PC-9 (cell line): ENCODE results near the gene PLA2G3.
A peak's percentile ranks its signal among the peaks of the same experiment; 100 is the strongest.

Experiments used
- EZH2 ChIP-seq: fragments of 200-600 bp; sonication (generic); IDR thresholded peaks from 2 replicates; pipeline ENCODE4 v1.8.0; 2017; ENCODE audit warnings: antibody characterized with exemption, low read depth
- TF ChIP-seq, protein P1 (sequence below): fragments of 200-600 bp; sonication (generic); conservative IDR thresholded peaks from 2 replicates; pipeline ENCODE4 v1.6.1; 2017; ENCODE audit warnings: mixed run types, antibody characterized with exemption, mild to moderate bottlenecking, moderate library complexity

DNA sequence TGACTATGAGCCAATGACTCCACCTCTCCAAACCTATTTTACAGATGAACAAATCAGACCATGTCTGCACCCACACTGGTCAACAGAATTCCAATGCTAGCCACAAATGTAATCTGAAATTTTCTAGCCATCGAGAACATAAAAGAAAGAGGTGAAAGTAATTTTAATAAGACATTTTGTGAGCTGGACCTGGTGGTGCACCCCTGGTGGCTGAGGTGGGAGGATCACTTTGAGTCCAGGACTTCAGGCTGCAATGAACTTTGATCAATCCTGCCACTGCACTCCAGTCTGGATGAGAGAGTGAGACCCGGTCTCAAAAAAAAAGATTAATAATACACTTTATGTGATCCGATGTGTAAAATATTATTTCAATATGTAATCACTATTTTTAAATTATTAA, 10.3 kb upstream of the PLA2G3 start:
- TF ChIP-seq, protein P1, sequence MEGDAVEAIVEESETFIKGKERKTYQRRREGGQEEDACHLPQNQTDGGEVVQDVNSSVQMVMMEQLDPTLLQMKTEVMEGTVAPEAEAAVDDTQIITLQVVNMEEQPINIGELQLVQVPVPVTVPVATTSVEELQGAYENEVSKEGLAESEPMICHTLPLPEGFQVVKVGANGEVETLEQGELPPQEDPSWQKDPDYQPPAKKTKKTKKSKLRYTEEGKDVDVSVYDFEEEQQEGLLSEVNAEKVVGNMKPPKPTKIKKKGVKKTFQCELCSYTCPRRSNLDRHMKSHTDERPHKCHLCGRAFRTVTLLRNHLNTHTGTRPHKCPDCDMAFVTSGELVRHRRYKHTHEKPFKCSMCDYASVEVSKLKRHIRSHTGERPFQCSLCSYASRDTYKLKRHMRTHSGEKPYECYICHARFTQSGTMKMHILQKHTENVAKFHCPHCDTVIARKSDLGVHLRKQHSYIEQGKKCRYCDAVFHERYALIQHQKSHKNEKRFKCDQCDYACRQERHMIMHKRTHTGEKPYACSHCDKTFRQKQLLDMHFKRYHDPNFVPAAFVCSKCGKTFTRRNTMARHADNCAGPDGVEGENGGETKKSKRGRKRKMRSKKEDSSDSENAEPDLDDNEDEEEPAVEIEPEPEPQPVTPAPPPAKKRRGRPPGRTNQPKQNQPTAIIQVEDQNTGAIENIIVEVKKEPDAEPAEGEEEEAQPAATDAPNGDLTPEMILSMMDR, result peak; percentile 60
- no peak for TF ChIP-seq EZH2
